GM20431 (cell line): ENCODE results near the gene CHST3.
"Not testable (repeated sequence)": the region's sequence is repeated elsewhere in the genome, so short reads cannot be mapped to it uniquely, and the experiment has no call there.

Source experiments
- in situ Hi-C: fragments of 300-500 bp; cut with MseI, MboI; formaldehyde crosslinking; loops from one replicate; pipeline ENCODE4 v1.15.0; 2020; ENCODE audit warnings: low sequenced_read_pairs; ENCODE audit not compliant: unreplicated experiment

CHST3 gene

GRCh38 chr10:71970869-71971268 is 6.7 kb downstream of the CHST3 start:
- in situ Hi-C loops: loop anchor here (25.0 kb wide), 1 partner anchor 366 kb away; no protein-coding TSS in a partner anchor

- in situ Hi-C loops: loop anchor here (25.0 kb wide), 1 partner anchor 366 kb away; no protein-coding TSS in a partner anchor
Observed at GRCh38 chr10:71971311-71971731, 7.1 kb downstream of the CHST3 start.

GRCh38 chr10:71971769-71972555 is 7.8 kb downstream of the CHST3 start:
- in situ Hi-C loops: loop anchor here (25.0 kb wide), 1 partner anchor 365 kb away; no protein-coding TSS in a partner anchor

- in situ Hi-C loops: loop anchor here (25.0 kb wide), 1 partner anchor 364 kb away; no protein-coding TSS in a partner anchor
Observed at GRCh38 chr10:71972746-71973695, 8.8 kb downstream of the CHST3 start.

GRCh38 chr10:71973777-71974488 is 9.7 kb downstream of the CHST3 start:
- in situ Hi-C loops: loop anchor here (25.0 kb wide), 1 partner anchor 363 kb away; no protein-coding TSS in a partner anchor

- in situ Hi-C loops: loop anchor here (25.0 kb wide), 1 partner anchor 363 kb away; no protein-coding TSS in a partner anchor
Observed at GRCh38 chr10:71974489-71975021, 10.4 kb downstream of the CHST3 start.

- in situ Hi-C loops: no loop called here
Observed at GRCh38 chr10:71975087-71975870, 11.1 kb downstream of the CHST3 start.

GRCh38 chr10:71975871-71976725 is 11.9 kb downstream of the CHST3 start:
- in situ Hi-C loops: no loop called here

GRCh38 chr10:71977614-71977903 is 13.4 kb downstream of the CHST3 start:
- in situ Hi-C loops: not testable (repeated sequence)

GRCh38 chr10:71978476-71978875 is 14.3 kb downstream of the CHST3 start:
- in situ Hi-C loops: no loop called here

- in situ Hi-C loops: no loop called here
Observed at GRCh38 chr10:71978988-71979691, 14.9 kb downstream of the CHST3 start.

GRCh38 chr10:71979692-71980062 is 15.5 kb downstream of the CHST3 start:
- in situ Hi-C loops: no loop called here

- in situ Hi-C loops: no loop called here
Observed at GRCh38 chr10:71980181-71981014, 16.2 kb downstream of the CHST3 start.

GRCh38 chr10:71981015-71981875 is 17.1 kb downstream of the CHST3 start:
- in situ Hi-C loops: no loop called here

GRCh38 chr10:71981876-71982230 is 17.7 kb downstream of the CHST3 start:
- in situ Hi-C loops: no loop called here
